CD4-positive, alpha-beta T cell treated with Interleukin-12 subunit alpha and Interleukin-12 subunit beta, for 1 hour (primary cell): ENCODE measurements around the gene SOX6.
"Not testable (repeated sequence)": the region's sequence is repeated elsewhere in the genome, so short reads cannot be mapped to it uniquely, and the experiment has no call there.

Source experiments
- DNase-seq: peaks from one replicate; pipeline ENCODE4 v3.0.0-alpha.2; 2020

SOX6 gene

GRCh38 chr11:16182553-16182952 is 173.8 kb downstream of the SOX6 start:
- no peak for DNase-seq

- DNase-seq: no peak
These were observed 175.5 kb downstream of the SOX6 start for GRCh38 chr11:16180868-16181267.

GRCh38 chr11:16179676-16180075 is 176.7 kb downstream of the SOX6 start:
- DNase-seq: no peak

GRCh38 chr11:16178273-16178672 is 178.1 kb downstream of the SOX6 start:
- no peak for DNase-seq

- DNase-seq: no peak
These were observed 178.7 kb downstream of the SOX6 start for GRCh38 chr11:16177688-16178087.

GRCh38 chr11:16173798-16174197 is 182.5 kb downstream of the SOX6 start:
- no peak for DNase-seq

- DNase-seq: no peak
These were observed 184.5 kb downstream of the SOX6 start for GRCh38 chr11:16171882-16172281.

- DNase-seq: no peak
These were observed 186.1 kb downstream of the SOX6 start for GRCh38 chr11:16169956-16170847.

GRCh38 chr11:16169541-16169940 is 186.8 kb downstream of the SOX6 start:
- no peak for DNase-seq

GRCh38 chr11:16167706-16168487 is 188.4 kb downstream of the SOX6 start:
- DNase-seq: no peak

GRCh38 chr11:16166571-16166970 is 189.8 kb downstream of the SOX6 start:
- DNase-seq: no peak

GRCh38 chr11:16160146-16160545 is 196.2 kb downstream of the SOX6 start:
- no peak for DNase-seq

- DNase-seq: no peak
These were observed 197.8 kb downstream of the SOX6 start for GRCh38 chr11:16158426-16158994.

GRCh38 chr11:16157327-16157726 is 199.0 kb downstream of the SOX6 start:
- no peak for DNase-seq

- no peak for DNase-seq
These were observed 200.9 kb downstream of the SOX6 start for GRCh38 chr11:16155448-16155847.

GRCh38 chr11:16154715-16155396 is 201.5 kb downstream of the SOX6 start:
- no peak for DNase-seq

GRCh38 chr11:16153951-16154350 is 202.4 kb downstream of the SOX6 start:
- DNase-seq: no peak

GRCh38 chr11:16151138-16151537 is 205.2 kb downstream of the SOX6 start:
- no peak for DNase-seq

- DNase-seq: no peak
These were observed 206.9 kb downstream of the SOX6 start for GRCh38 chr11:16149476-16149875.

GRCh38 chr11:16148301-16148931 is 207.9 kb downstream of the SOX6 start:
- no peak for DNase-seq

GRCh38 chr11:16146980-16147379 is 209.4 kb downstream of the SOX6 start:
- DNase-seq: not testable (repeated sequence)

GRCh38 chr11:16141614-16142013 is 214.7 kb downstream of the SOX6 start:
- not testable (repeated sequence) for DNase-seq

GRCh38 chr11:16141162-16141561 is 215.2 kb downstream of the SOX6 start:
- DNase-seq: not testable (repeated sequence)
